ENCODE results near the gene LORICRIN. TPM values are rescaled to one million over a fixed set of nuclear protein-coding genes. Genes with fewer than 3 reads are reported as not detected.
A peak's percentile ranks its signal among the peaks of the same experiment; 100 is the strongest.

The LORICRIN gene
- polyA plus RNA-seq, 1 donor (not counting 4 experiments of a cell fraction or from before 2014, with no cell fraction given) = not detected

DNA sequence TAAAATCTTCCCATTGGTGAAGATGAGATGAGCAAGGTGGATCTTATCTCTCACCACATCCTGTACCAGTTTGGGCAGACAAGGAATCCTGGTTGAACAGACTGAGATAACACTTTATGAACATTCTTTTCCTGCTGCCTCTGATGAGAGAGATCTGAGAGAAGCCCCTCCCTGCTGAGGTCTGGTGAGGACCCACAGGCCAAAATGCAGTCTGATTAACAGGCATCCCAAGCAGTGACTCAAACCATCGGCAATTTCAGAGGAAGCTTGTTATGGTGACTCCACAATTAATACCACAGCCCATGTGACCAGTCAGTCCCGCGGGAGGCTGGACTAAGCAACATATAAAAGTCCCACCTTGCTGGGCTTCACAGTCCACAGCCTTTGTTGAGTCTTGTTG is 42.3 kb upstream of the LORICRIN start, which contains the start of gene PRR9:
Gene PRR9 (plus strand): TSS at position 373 of the 400 bp plus-strand sequence. CDS start 561 bp downstream, outside the sequence.
- dilution Hi-C loops (cut with MboI; ENCODE audit: extremely low pct_ligation_motif_present, low sequenced_read_pairs) = no loop called here
- no peaks in the 10 kb centered on the region for H3K36me3 ChIP-seq (ENCODE audit: control insufficient read depth in 2 of 2, extremely low read depth in 1 of 2, insufficient read depth in 2 of 2, low read length in 2 of 2)
- no peaks in the 10 kb centered on the region for H3K4me1 ChIP-seq (ENCODE audit: control insufficient read depth, extremely low read depth, insufficient read depth, low read length)
- FAIRE-seq (peak; percentile 62), DNase-seq (ENCODE audit: low read depth, low spot score) (peak; percentile 30)
- no peak within 1 kb of the TSS for H3K4me3 ChIP-seq (ENCODE audit: control insufficient read depth in 2 of 3, extremely low read depth in 1 of 3, insufficient read depth in 2 of 3, low read depth in 1 of 3, low read length in 3 of 3)
- no peaks in the 10 kb centered on the region for H3K9me3 ChIP-seq (ENCODE audit: control insufficient read depth, low read depth, low read length)
- H3K9ac ChIP-seq (ENCODE audit: control insufficient read depth, extremely low read depth, insufficient read depth, low read length) = no peak within 1 kb of the TSS
- H3K4me2 ChIP-seq (ENCODE audit: control insufficient read depth, extremely low read depth, insufficient read depth, low read depth, low read length) = no peak within 1 kb of the TSS
- TF ChIP-seq, protein P1, sequence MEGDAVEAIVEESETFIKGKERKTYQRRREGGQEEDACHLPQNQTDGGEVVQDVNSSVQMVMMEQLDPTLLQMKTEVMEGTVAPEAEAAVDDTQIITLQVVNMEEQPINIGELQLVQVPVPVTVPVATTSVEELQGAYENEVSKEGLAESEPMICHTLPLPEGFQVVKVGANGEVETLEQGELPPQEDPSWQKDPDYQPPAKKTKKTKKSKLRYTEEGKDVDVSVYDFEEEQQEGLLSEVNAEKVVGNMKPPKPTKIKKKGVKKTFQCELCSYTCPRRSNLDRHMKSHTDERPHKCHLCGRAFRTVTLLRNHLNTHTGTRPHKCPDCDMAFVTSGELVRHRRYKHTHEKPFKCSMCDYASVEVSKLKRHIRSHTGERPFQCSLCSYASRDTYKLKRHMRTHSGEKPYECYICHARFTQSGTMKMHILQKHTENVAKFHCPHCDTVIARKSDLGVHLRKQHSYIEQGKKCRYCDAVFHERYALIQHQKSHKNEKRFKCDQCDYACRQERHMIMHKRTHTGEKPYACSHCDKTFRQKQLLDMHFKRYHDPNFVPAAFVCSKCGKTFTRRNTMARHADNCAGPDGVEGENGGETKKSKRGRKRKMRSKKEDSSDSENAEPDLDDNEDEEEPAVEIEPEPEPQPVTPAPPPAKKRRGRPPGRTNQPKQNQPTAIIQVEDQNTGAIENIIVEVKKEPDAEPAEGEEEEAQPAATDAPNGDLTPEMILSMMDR (optimal IDR thresholded peaks at IDR 0.05 in 1 of 3, IDR thresholded peaks at IDR 0.05 in 1 of 3, conservative IDR thresholded peaks at IDR 0.05 in 1 of 3; ENCODE audit: extremely low read depth in 1 of 3, insufficient read depth in 2 of 3, low read length in 3 of 3) = no peak
- no peaks in the 10 kb centered on the region for H3K27me3 ChIP-seq (ENCODE audit: control insufficient read depth, extremely low read depth, insufficient read depth, low read length)
- H3K9me1 ChIP-seq (ENCODE audit: control insufficient read depth, extremely low read depth, insufficient read depth, low read length) = no peaks in the 10 kb centered on the region
- no peaks in the 10 kb centered on the region for H4K20me1 ChIP-seq (ENCODE audit: control insufficient read depth, extremely low read depth, insufficient read depth, low read length)
- no peak within 1 kb of the TSS for H2AFZ ChIP-seq (ENCODE audit: control insufficient read depth, low read length)
- no peaks in the 10 kb centered on the region for H3K79me2 ChIP-seq (ENCODE audit: control insufficient read depth, insufficient read depth, low read length)
- no peak within 1 kb of the TSS for H3K27ac ChIP-seq (ENCODE audit: control insufficient read depth, insufficient read depth, low read length)

DNA sequence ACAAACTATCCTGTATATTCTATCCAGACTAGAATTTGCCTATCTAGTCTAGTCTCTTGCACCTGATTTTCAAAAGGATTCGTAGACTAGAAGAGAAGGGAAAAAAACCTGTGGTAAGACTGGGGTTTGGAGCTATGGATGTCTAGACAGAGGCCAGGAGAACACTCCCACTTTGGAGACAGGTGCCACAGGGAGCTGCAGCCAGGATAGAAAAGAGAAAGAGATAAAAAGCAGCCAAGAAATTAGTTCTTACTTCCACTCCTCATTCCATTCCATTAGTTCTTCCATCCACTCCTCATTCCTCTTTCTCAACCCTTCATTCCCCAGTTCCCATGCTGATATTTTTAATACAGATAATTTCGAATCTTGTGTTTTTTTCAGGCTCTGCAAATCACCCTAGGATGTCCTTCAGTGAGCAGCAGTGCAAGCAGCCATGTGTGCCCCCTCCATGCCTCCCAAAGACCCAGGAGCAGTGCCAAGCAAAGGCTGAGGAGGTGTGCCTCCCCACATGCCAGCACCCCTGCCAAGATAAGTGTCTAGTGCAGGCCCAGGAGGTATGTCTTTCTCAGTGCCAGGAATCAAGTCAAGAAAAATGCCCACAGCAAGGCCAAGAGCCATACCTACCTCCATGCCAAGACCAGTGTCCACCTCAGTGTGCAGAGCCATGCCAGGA is 41.6 kb upstream of the LORICRIN start:
- H4K20me1 ChIP-seq (ENCODE audit: control insufficient read depth, extremely low read depth, insufficient read depth, low read length) = no peaks in the 10 kb centered on the region
- dilution Hi-C loops (cut with MboI; ENCODE audit: extremely low pct_ligation_motif_present, low sequenced_read_pairs) = no loop called here
- H3K9me1 ChIP-seq (ENCODE audit: control insufficient read depth, extremely low read depth, insufficient read depth, low read length) = no peaks in the 10 kb centered on the region
- H3K27me3 ChIP-seq (ENCODE audit: control insufficient read depth, extremely low read depth, insufficient read depth, low read length) = no peaks in the 10 kb centered on the region
- no peak overlapping the region for H3K9ac ChIP-seq (ENCODE audit: control insufficient read depth, extremely low read depth, insufficient read depth, low read length)
- DNase-seq (ENCODE audit: low read depth, low spot score) (no peak), FAIRE-seq (no peak)
- no peaks in the 10 kb centered on the region for H3K79me2 ChIP-seq (ENCODE audit: control insufficient read depth, insufficient read depth, low read length)
- no peak overlapping the region for H3K4me3 ChIP-seq (ENCODE audit: control insufficient read depth in 2 of 3, extremely low read depth in 1 of 3, insufficient read depth in 2 of 3, low read depth in 1 of 3, low read length in 3 of 3)
- H2AFZ ChIP-seq (ENCODE audit: control insufficient read depth, low read length) = no peak overlapping the region
- H3K27ac ChIP-seq (ENCODE audit: control insufficient read depth, insufficient read depth, low read length) = no peak overlapping the region
- H3K9me3 ChIP-seq (ENCODE audit: control insufficient read depth, low read depth, low read length) = no peaks in the 10 kb centered on the region
- no peaks in the 10 kb centered on the region for H3K36me3 ChIP-seq (ENCODE audit: control insufficient read depth in 2 of 2, extremely low read depth in 1 of 2, insufficient read depth in 2 of 2, low read length in 2 of 2)
- H3K4me1 ChIP-seq (ENCODE audit: control insufficient read depth, extremely low read depth, insufficient read depth, low read length) = no peaks in the 10 kb centered on the region
- no peak overlapping the region for H3K4me2 ChIP-seq (ENCODE audit: control insufficient read depth, extremely low read depth, insufficient read depth, low read depth, low read length)
- TF ChIP-seq, protein P1 (optimal IDR thresholded peaks at IDR 0.05 in 1 of 3, IDR thresholded peaks at IDR 0.05 in 1 of 3, conservative IDR thresholded peaks at IDR 0.05 in 1 of 3; ENCODE audit: extremely low read depth in 1 of 3, insufficient read depth in 2 of 3, low read length in 3 of 3) = no peak
- TF ChIP-seq EZH2 (IDR thresholded peaks at IDR 0.05; ENCODE audit: low read length) = no peak
